ENCODE measurements around the gene CHIC1.

DNA sequence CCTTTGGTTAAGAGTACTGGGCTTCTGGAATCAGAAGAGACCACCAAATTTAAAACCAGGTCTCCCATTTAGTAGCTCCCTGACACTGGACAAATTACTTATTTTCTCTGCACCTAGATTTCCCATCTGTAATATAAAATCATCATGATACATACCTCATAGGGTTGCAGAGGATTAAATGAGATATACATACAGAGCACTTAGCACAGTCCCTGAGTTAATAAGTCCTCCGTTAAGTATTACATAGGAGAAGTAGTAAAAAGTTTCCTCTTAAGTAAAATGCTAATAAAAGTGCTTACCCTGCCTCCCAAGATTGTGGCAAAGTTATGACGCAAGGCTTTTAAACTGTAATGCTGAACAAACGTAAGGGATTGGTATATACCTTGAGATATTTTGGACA lies 539 bp upstream of the CHIC1 start:
- TF ChIP-seq, protein P1, sequence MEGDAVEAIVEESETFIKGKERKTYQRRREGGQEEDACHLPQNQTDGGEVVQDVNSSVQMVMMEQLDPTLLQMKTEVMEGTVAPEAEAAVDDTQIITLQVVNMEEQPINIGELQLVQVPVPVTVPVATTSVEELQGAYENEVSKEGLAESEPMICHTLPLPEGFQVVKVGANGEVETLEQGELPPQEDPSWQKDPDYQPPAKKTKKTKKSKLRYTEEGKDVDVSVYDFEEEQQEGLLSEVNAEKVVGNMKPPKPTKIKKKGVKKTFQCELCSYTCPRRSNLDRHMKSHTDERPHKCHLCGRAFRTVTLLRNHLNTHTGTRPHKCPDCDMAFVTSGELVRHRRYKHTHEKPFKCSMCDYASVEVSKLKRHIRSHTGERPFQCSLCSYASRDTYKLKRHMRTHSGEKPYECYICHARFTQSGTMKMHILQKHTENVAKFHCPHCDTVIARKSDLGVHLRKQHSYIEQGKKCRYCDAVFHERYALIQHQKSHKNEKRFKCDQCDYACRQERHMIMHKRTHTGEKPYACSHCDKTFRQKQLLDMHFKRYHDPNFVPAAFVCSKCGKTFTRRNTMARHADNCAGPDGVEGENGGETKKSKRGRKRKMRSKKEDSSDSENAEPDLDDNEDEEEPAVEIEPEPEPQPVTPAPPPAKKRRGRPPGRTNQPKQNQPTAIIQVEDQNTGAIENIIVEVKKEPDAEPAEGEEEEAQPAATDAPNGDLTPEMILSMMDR (IDR thresholded peaks at IDR 0.05; ENCODE audit: low read depth, low read length): no peak
- TF ChIP-seq POLR2A (IDR thresholded peaks at IDR 0.05; ENCODE audit: extremely low read depth, insufficient read length): no peak
- TF ChIP-seq, protein P2, sequence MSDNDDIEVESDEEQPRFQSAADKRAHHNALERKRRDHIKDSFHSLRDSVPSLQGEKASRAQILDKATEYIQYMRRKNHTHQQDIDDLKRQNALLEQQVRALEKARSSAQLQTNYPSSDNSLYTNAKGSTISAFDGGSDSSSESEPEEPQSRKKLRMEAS (IDR thresholded peaks at IDR 0.05; ENCODE audit: low read depth, low read length): no peak
- TF ChIP-seq MYC (IDR thresholded peaks at IDR 0.05; ENCODE audit: low read depth, low read length): no peak

Measured in NB4 (cell line).